C4-2B (cell line): ENCODE measurements around the gene PIP5K1A.

Experiments
- H3K27ac ChIP-seq: fragments of 450-650 bp; 2 replicates; pipeline ENCODE4 v1.5.1; 2017
- CTCF ChIP-seq: fragments of 450-650 bp; conservative IDR thresholded peaks from 2 replicates; pipeline ENCODE4 v1.5.1; 2017; ENCODE audit warnings: mild to moderate bottlenecking
- ZFX ChIP-seq: fragments of 450-650 bp; IDR thresholded peaks from 2 replicates; pipeline ENCODE4 v1.6.1; 2017

Gene PIP5K1A

GRCh38 chr1:151193304-151193703, 5.0 kb upstream of the PIP5K1A start:
- TF ChIP-seq ZFX (no peak), CTCF (no peak)
- no peak overlapping the region for H3K27ac ChIP-seq

GRCh38 chr1:151193856-151194255, 4.5 kb upstream of the PIP5K1A start:
- no peak for TF ChIP-seq ZFX
- no peak for TF ChIP-seq CTCF
- no peak overlapping the region for H3K27ac ChIP-seq

DNA sequence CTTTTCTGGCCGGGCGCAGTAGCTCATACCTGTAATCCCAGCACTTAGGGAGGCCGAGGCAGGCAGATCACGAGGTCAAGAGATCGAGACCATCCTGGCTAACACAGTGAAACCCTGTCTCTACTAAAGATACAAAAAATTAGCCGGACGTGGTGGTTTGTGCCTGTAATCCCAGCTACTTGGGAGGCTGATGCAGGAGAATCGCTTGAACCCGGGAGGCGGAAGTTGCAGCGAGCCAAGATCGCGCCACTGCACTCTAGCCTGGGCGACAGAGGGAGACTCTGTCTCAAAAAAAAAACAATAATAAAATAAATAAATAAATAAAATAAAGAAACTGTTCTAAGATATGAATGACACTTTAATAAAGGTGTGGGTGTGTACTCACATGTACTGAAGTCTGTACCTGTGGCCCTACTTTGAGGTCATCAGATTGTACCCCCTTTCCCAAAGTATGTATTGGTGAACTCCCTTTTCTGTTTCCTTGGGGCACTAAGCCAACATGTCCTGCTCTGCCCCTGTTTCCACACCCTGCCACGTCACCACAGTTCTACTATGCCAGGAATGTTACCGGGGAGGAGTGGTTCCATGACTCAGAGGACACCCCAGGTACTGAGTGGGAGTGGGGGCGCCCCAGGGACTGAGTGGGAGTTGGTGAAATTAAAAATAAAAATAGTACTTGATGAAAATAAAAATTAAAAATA, 3.3 kb upstream of the PIP5K1A start:
- H3K27ac ChIP-seq = peak overlapping the region; percentile 87

- peak; percentile 83 for TF ChIP-seq CTCF
- TF ChIP-seq ZFX = no peak
- peak overlapping the region; percentile 87 for H3K27ac ChIP-seq
Measured at GRCh38 chr1:151196292-151196800, 2.0 kb upstream of the PIP5K1A start.

- TF ChIP-seq ZFX (no peak), CTCF (no peak)
- H3K27ac ChIP-seq = peak overlapping the region; percentile 87
Measured at GRCh38 chr1:151197863-151198253, 494 bp upstream of the PIP5K1A start.

DNA sequence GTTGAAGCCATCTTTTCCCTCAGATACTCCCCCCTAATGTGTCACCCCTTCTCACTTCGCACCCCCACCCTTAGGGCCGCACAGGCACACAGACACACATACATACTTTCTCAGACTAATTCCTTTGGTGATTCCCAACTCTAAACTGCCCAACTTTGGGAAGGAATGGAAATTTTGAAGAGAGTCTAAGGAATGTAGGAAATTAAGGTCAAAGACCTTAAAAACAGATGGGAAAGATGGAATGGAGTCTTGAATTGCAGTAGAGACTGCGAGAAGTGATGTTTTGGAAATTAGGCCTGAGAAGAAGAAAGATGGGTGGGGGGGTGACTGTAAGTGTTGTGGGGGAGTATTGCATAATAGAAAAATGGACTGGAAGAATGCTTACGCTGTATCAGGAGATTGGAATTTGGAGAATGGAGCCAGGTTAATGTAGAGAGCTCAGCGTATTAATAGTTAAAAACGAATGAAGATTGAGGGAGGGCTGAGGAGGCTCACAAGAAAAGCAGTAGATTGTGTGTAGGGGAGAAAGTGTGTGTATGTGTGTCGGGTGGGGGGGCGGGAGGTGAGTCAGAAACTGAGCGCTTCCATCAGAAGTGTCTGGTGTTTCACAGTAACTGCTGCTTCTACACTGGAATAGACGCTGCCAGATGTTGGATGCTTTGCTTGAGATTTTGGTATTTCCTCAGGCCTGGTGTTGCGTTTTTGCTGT, 1.7 kb downstream of the PIP5K1A start:
- H3K27ac ChIP-seq = peak overlapping the region; percentile 87; the same call in 1 of the 2 replicates
- TF ChIP-seq ZFX = no peak
- TF ChIP-seq CTCF = no peak

- peak overlapping the region; percentile 47 for H3K27ac ChIP-seq
Measured at GRCh38 chr1:151205381-151205965, 7.1 kb downstream of the PIP5K1A start.

GRCh38 chr1:151210830-151211229, 12.5 kb downstream of the PIP5K1A start:
- no peak overlapping the region for H3K27ac ChIP-seq
- no peak for TF ChIP-seq ZFX
- TF ChIP-seq CTCF = no peak
